ENCODE data around the gene RAD9A.

RAD9A gene

GRCh38 chr11:67381244-67381972, 10.4 kb upstream of the RAD9A start:
- ChIA-PET CTCF (interaction anchor here (0.6 to 12.7 kb wide), 10 partner anchors 7 to 123 kb away, joined by 3 to 182 read pairs (median 6); partner anchors contain the start of genes POLD4, PPP1CA and RAD9A), POLR2A (interaction anchor here (1.1 to 2.7 kb wide), 6 partner anchors 9 to 28 kb away, joined by 3 to 12 read pairs (median 7); partner anchors contain the start of genes POLD4 and RAD9A)
- no peak for DNase-seq (ENCODE audit: extremely low spot score)
- no peak for TF ChIP-seq SUZ12 (IDR thresholded peaks at IDR 0.05)
- TF ChIP-seq ELF4 (IDR thresholded peaks at IDR 0.05) = no peak
- no peak for TF ChIP-seq FOXK2 (IDR thresholded peaks at IDR 0.05)
- TF ChIP-seq CTBP1 (IDR thresholded peaks at IDR 0.05; ENCODE audit: borderline replicate concordance) = no peak
- TF ChIP-seq NFRKB (IDR thresholded peaks at IDR 0.05) = no peak
- TF ChIP-seq PKNOX1 (IDR thresholded peaks at IDR 0.05) = no peak
- TF ChIP-seq HDGF (IDR thresholded peaks at IDR 0.05; ENCODE audit: borderline replicate concordance) = no peak
- TF ChIP-seq ZNF384 (IDR thresholded peaks at IDR 0.05) = no peak
- TF ChIP-seq SP1 (IDR thresholded peaks at IDR 0.05) = no peak
- TF ChIP-seq ARNT (IDR thresholded peaks at IDR 0.05) = no peak
- no peak for TF ChIP-seq TARDBP (IDR thresholded peaks at IDR 0.05)
- no peak for TF ChIP-seq FOXA1 (IDR thresholded peaks at IDR 0.05)
- TF ChIP-seq L3MBTL2 (conservative IDR thresholded peaks at IDR 0.05) = no peak

- peak; percentile 84 for DNase-seq (ENCODE audit: extremely low spot score)
- POLR2A ChIA-PET = interaction anchor here (0.6 to 2.7 kb wide), 6 partner anchors 9 to 65 kb away, joined by 3 to 12 read pairs (median 7); partner anchors contain the start of genes POLD4 and RAD9A
Measured at GRCh38 chr11:67382276-67383136, 9.3 kb upstream of the RAD9A start.

GRCh38 chr11:67384851-67385366, 6.9 kb upstream of the RAD9A start:
- POLR2A ChIA-PET = interaction anchor here (0.7 kb wide), 1 partner anchor 11 kb away, joined by 4 read pairs; the partner anchor contains the start of gene CLCF1
- no peak for DNase-seq (ENCODE audit: extremely low spot score)
- CTCF ChIA-PET = interaction anchor here (1.0 to 12.7 kb wide), 3 partner anchors 12 to 39 kb away, joined by 3 to 182 read pairs (median 5); partner anchors contain the start of genes CLCF1 and POLD4
- TF ChIP-seq FOXM1 (IDR thresholded peaks at IDR 0.05; ENCODE audit: borderline replicate concordance) = no peak
- TF ChIP-seq HDGF (IDR thresholded peaks at IDR 0.05; ENCODE audit: borderline replicate concordance) = no peak
- TF ChIP-seq TARDBP (IDR thresholded peaks at IDR 0.05) = no peak
- no peak for TF ChIP-seq NFRKB (IDR thresholded peaks at IDR 0.05)
- no peak for TF ChIP-seq LEF1 (IDR thresholded peaks at IDR 0.05; ENCODE audit: borderline replicate concordance)
- TF ChIP-seq FOXK2 (IDR thresholded peaks at IDR 0.05) = no peak
- no peak for TF ChIP-seq PKNOX1 (IDR thresholded peaks at IDR 0.05)
- TF ChIP-seq SP1 (IDR thresholded peaks at IDR 0.05) = no peak
- TF ChIP-seq L3MBTL2 (conservative IDR thresholded peaks at IDR 0.05) = no peak

More at GRCh38 chr11:67382276-67383136, 9.3 kb upstream of the RAD9A start:
- TF ChIP-seq FOXM1 (IDR thresholded peaks at IDR 0.05; ENCODE audit: borderline replicate concordance) = peak; percentile 54; the same call in 1 of the 2 replicates
- no peak for TF ChIP-seq ELF4 (IDR thresholded peaks at IDR 0.05)
- no peak for TF ChIP-seq SP1 (IDR thresholded peaks at IDR 0.05)
- CTCF ChIA-PET = interaction anchor here (0.5 to 12.7 kb wide), 13 partner anchors 8 to 423 kb away, joined by 3 to 182 read pairs (median 6); partner anchors contain the start of genes POLD4, PPP1CA and RAD9A

GRCh38 chr11:67387069-67387468, 4.7 kb upstream of the RAD9A start:
- CTCF ChIA-PET = interaction anchor here (12.7 kb wide), 1 partner anchor 33 kb away, joined by 182 read pairs; the partner anchor contains the start of gene POLD4
- POLR2A ChIA-PET = interaction anchor here (1.1 to 1.2 kb wide), 2 partner anchors 15 to 34 kb away, joined by 3 to 4 read pairs; partner anchors contain the start of genes POLD4 and PPP1CA
- DNase-seq (ENCODE audit: extremely low spot score) = no peak
- TF ChIP-seq SP1 (IDR thresholded peaks at IDR 0.05) (no peak), CTBP1 (IDR thresholded peaks at IDR 0.05; ENCODE audit: borderline replicate concordance) (no peak), SUZ12 (IDR thresholded peaks at IDR 0.05) (no peak), ELF4 (IDR thresholded peaks at IDR 0.05) (no peak), LEF1 (IDR thresholded peaks at IDR 0.05; ENCODE audit: borderline replicate concordance) (no peak), FOXA1 (IDR thresholded peaks at IDR 0.05) (no peak), NFRKB (IDR thresholded peaks at IDR 0.05) (no peak), FOXK2 (IDR thresholded peaks at IDR 0.05) (no peak), L3MBTL2 (conservative IDR thresholded peaks at IDR 0.05) (no peak), TARDBP (IDR thresholded peaks at IDR 0.05) (no peak), ARNT (IDR thresholded peaks at IDR 0.05) (no peak), FOXM1 (IDR thresholded peaks at IDR 0.05; ENCODE audit: borderline replicate concordance) (no peak), BHLHE40 (IDR thresholded peaks at IDR 0.05; ENCODE audit: borderline replicate concordance) (no peak)

- TF ChIP-seq FOXM1 (IDR thresholded peaks at IDR 0.05; ENCODE audit: borderline replicate concordance) = no peak
- no peak for TF ChIP-seq LEF1 (IDR thresholded peaks at IDR 0.05; ENCODE audit: borderline replicate concordance)
- no peak for TF ChIP-seq FOXK2 (IDR thresholded peaks at IDR 0.05)
- TF ChIP-seq CTBP1 (IDR thresholded peaks at IDR 0.05; ENCODE audit: borderline replicate concordance) = no peak
- TF ChIP-seq TARDBP (IDR thresholded peaks at IDR 0.05) = no peak
- TF ChIP-seq ARNT (IDR thresholded peaks at IDR 0.05) = no peak
- TF ChIP-seq ELF4 (IDR thresholded peaks at IDR 0.05) = no peak
- TF ChIP-seq SUZ12 (IDR thresholded peaks at IDR 0.05) = no peak
- TF ChIP-seq SP1 (IDR thresholded peaks at IDR 0.05) = no peak
- TF ChIP-seq ZNF384 (IDR thresholded peaks at IDR 0.05) = no peak
- no peak for TF ChIP-seq L3MBTL2 (conservative IDR thresholded peaks at IDR 0.05)
- no peak for TF ChIP-seq NFRKB (IDR thresholded peaks at IDR 0.05)
- ChIA-PET POLR2A (interaction anchor here (1.2 kb wide), 1 partner anchor 35 kb away, joined by 4 read pairs; the partner anchor contains the start of gene POLD4), CTCF (interaction anchor here (12.7 kb wide), 1 partner anchor 33 kb away, joined by 182 read pairs; the partner anchor contains the start of gene POLD4)
- no peak for DNase-seq (ENCODE audit: extremely low spot score)
Measured at GRCh38 chr11:67387518-67387917, 4.3 kb upstream of the RAD9A start.

Measured in HEK293T (cell line).